ENCODE measurements around the gene OMD.
A peak's percentile ranks its signal among the peaks of the same experiment; 100 is the strongest.
"Not testable (repeated sequence)": the region's sequence is repeated elsewhere in the genome, so short reads cannot be mapped to it uniquely, and the experiment has no call there.

OMD gene

GRCh38 chr9:92424340-92424739 is at the start of gene OMD:
Gene OMD, minus strand, starts transcription at chr9:92424471. Its CDS starts 6,913 bp downstream, at chr9:92417558.
- no peak for DNase-seq (ENCODE audit: low spot score)

DNA sequence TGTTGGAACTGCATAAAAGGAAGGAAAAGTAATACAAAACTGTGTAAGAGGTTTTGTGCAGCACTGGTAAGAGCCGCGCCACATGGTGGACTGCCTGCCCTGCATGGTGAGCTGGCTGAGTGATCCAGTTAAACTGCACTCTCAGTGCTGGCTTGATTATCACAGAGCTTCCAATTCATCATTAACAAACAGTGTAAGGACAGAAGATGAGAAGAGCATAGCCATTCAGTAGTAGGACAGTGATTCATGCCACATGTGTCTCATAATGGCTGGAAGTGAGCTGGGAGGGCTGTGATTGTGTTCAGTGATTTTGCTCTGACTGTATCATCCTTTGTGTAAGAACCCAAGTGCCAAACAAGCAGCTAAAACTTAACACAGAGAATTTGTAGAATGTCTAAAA is 43.9 kb upstream of the OMD start:
- DNase-seq (ENCODE audit: low spot score), result no peak

DNA sequence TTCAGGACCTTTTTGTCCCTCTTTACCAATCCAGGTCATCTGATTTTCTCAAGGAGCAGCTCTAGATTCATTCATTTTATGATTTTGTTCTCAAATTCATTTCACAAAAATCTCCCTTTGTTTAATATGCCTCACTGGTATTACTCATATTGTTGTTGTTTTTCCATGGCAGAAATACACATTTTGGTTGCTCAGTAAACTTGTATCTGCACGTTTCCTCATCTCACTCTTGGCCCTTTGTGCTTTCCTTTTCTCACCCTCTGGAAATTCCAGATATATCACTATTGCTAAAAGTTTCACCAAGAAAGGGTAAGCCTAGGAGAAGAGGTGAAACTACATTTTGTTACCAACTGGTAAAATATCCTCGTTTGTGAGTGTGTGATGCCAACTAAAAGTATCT is 43.2 kb upstream of the OMD start:
- DNase-seq (ENCODE audit: low spot score), result no peak

GRCh38 chr9:92467041-92467440 is 42.8 kb upstream of the OMD start:
- no peak for DNase-seq (ENCODE audit: low spot score)

DNA sequence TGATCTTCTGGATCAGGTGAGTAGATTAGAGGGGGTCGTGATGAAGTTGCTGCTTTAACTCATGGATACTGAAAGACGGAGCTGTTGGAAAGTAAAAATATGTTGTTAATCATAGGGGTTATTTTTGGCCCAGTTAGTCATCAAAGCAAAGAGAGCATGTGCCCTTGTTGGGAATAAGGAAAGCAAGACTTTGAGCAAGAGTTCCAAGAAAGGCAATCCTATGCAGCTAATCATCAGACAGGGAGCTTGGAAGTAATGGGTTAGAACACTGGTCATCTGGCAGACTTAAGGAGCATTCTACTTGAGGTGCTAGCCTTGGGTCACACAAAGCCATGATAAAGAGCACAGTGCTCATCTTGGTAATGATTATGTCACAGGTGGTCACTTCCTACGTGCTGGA is 39.7 kb upstream of the OMD start:
- no peak for DNase-seq (ENCODE audit: low spot score)

DNA sequence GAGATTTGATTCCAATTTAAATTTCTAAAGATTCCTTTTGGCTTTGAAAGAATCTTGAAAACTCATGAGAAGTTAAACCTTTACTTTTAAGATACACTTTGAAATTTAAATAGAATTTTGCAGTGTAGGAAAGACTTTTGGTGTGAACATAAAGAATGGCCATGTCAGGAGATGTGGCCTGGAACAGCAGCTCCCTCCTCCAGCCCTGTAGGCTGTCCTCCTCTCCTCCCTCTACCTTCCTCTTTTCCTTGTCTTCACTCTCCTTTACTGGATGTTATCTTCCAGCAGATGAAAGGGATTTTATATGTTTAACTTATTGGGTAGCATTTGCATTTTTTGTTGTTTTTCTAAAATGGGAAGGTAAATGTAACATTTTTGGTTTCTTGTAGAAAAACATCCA is 39.1 kb upstream of the OMD start:
- no peak for DNase-seq (ENCODE audit: low spot score)

GRCh38 chr9:92457576-92457975 is 33.3 kb upstream of the OMD start:
- no peak for DNase-seq (ENCODE audit: low spot score)

GRCh38 chr9:92455217-92455616 is 30.9 kb upstream of the OMD start:
- peak; percentile 2 for DNase-seq (ENCODE audit: low spot score)

DNA sequence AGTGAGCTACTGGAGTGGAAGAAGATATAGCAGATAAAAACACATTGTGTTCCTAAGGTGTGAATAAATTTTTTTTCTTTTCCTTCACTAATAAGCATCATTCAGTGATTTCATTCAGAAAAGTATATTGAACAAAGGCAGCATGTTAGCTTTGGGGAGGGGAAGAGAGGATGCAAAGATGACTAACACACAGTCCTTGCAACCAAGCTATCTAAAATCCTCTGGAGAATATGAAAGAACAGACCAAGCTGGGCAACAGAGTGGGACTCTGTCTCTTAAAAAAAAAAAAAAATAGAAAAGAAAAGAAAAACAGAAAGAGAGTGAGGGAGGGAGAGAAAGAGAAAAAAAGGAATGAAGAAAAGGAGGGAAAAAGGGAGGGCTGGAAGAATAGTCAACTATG is 22.3 kb upstream of the OMD start:
- no peak for DNase-seq (ENCODE audit: low spot score)

- DNase-seq (ENCODE audit: low spot score), result no peak
Observed at GRCh38 chr9:92444841-92445240, 20.6 kb upstream of the OMD start.

DNA sequence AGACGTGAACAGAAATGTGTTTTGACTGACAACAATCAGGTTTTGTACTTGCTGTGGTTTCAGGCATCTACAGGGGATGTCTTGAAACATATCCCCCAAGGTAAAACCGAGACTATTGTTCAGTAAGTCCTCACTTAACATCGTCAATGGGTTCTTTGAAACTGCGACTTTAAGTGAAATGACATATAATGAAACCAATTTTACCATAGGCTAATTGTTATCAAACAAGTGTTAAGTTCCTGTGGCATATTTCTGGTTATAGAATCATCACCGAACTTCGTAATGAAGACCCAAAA is 16.4 kb upstream of the OMD start:
- no peak for DNase-seq (ENCODE audit: low spot score)

DNA sequence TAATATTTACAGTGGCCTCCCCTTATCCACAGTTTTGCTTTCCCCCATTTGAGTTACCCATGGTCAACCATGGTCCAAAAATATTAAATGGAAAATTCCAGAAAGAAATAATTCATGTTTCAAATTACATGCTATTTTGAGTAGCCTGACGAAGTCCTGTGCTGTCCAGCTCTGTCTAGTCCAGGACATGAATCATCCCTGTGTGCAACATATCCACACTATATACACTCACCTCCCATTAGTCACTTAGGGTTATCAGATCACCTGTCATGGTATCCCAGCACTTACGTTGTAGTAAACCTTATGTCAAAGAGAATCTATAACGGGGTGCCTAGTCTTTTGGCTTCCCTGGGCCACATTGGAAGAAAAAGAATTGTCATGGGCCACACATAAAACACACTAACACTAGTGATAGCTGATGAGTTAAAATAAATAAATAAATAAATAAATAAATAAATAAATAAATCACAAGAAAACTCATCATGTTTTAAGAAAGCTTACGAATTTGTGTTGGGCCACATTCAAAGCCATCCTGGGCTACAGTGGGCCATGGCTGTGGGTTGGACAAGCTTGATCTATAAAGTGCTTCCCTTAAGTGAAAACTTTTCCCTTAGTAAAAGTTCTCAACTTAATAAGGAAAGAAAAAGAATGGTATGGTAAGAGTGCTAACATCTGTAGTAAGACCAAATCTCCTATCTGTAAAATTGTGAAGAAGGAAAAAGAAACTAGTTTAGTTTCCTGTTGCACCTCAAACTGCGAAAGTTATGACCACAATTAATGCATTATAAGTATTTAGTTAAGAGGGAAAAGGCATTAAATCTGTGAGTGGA is 15.9 kb upstream of the OMD start:
- no peak for DNase-seq (ENCODE audit: low spot score)

- DNase-seq (ENCODE audit: low spot score), result peak; percentile 3
Observed at GRCh38 chr9:92438900-92439526, 14.7 kb upstream of the OMD start.

DNA sequence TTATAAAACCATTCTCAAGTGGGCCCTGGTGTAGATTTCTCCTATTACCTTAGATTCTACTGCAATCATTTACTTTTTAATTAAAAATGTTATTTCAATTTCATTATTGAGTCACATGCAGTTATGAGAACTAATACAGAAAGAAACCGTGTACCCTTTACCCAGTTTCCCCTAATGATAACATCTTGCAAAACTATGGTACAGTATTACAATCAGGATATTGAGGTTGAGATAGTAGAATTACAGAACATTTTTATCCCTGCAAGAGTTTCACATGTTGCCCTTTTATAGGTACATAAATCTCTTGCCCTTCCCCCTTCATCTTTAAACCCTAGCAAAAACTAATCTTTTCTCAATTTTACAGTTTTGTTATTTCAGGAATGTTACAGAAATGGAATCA is 11.0 kb upstream of the OMD start:
- no peak for DNase-seq (ENCODE audit: low spot score)

DNA sequence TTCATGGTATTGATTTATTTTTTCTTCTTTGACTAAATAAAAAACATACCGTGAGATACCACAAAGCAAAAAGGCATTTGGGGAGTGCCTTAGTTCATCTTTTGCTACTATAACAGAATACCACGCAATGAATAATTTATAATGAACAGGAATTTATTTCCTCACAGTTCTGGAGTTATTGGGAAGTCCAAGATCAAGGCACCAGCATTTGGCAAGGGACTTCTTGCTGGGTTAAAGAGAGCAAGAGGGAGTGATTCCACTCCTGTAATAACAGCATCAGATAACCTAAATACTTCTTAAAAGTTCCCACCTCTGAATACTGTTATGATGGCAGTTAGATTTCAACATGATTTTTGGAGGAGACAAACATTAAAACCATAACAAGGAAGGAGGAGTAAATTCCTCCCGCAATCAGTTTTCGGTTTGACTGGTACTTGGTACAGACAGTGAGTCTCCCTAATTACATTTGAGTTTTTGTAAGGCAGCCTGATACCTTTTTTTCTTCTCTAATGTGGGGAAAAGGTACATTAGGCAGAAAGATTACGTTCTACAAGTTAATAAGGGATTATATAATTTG is 8.8 kb upstream of the OMD start:
- DNase-seq (ENCODE audit: low spot score), result no peak

DNA sequence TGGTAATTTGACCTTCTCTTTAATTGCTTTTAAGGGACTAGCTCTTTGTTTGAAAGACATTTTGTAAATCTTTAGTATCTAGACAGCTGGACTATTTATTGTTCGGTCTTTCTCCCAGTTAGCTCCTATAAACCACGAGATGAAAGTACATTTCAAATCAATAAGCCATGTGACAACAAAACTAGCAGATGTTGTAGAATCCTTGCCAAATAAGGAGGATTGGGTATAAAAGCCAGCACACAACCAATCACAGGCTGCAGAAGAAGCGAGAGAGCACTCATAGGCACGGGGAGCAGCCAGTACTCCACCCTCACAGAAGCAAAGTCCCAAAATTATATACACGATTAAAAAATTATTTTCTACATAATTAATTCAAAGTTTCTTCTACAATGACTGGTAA is 8.1 kb upstream of the OMD start:
- DNase-seq (ENCODE audit: low spot score), result no peak

GRCh38 chr9:92429836-92430235 is 5.6 kb upstream of the OMD start:
- no peak for DNase-seq (ENCODE audit: low spot score)

DNA sequence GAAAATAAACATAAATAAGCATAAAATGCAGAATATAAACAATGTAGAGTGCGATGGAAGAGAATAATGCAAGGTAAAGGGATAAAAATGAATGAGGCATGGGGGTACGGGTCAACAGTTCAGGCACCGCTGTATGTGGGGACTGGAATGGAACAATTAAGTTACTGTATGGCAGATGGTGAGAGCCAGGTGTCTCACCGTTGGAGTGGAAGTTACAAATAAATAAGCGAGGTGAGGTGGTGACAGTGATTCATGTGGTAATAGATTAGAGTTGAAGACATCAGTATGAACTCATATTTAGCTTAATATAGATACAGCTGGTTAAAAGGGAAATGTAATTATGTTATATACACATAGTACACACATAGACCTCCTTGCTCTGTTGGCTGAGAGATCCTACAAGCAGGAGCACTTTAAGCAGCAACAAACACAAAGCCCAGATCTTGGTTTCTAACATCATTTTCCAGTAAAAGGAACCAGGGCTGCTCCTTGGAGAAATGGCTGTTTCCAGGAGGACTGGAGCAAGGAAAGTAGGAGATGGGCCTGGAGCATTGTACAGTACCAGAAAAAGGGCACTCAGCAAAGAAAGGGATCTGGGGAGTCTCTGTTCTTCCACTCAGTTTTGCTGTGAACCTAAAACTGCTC is 2.4 kb upstream of the OMD start:
- DNase-seq (ENCODE audit: low spot score), result no peak

DNA sequence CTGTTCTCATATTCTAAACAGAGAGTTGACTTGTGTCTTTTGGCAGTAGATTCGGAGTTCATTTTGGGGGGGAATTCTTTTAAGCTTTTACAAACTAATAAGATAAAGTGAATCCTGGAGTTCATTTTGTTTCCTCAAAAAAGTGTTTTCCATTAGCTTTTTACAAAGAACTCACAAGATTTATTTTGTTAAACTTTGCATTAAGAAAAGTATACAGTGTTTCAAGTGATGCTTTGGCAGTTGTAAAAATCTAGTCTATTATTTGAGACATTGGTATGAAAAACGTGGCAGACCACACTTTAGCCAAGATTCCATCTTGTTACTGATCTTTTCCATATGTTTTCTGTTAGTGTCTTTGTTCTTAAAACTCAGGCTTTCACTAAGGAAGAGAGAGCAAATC is 1.2 kb upstream of the OMD start:
- no peak for DNase-seq (ENCODE audit: low spot score)

GRCh38 chr9:92423612-92424011 is 659 bp downstream of the OMD start:
- DNase-seq (ENCODE audit: low spot score), result no peak

- no peak for DNase-seq (ENCODE audit: low spot score)
Observed at GRCh38 chr9:92422611-92423338, 1.5 kb downstream of the OMD start.

DNA sequence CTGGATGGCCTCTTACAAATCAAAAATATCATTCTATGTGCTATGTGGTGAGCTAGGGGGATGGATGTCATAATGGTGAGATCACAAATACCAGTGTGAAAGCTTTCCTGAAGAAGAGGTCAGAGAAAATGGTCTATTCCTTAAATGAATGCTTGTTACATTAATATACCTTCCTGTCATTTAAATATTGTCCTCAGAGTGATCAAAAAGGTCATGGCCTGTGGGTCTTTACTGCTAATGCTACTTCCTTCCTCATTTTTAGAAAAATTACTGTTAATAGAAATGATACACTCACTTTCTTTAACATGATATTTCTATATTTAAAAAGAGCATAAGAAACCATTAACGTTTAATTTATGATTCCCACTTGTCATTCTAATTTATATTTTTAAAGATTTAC is 9.7 kb downstream of the OMD start:
- no peak for DNase-seq (ENCODE audit: low spot score)

- not testable (repeated sequence) for DNase-seq (ENCODE audit: low spot score)
Observed at GRCh38 chr9:92411157-92411556, 13.1 kb downstream of the OMD start.
